NCI-H2107 treated with DMSO at 0.1 percent for 48 hours (cell line): ENCODE results near the gene NRXN3.

Source experiments
- DNase-seq: peaks from one replicate; lab custom pipeline; 2025; ENCODE audit not compliant: unreplicated experiment; lab: John Stamatoyannopoulos, UW

Gene NRXN3

DNA sequence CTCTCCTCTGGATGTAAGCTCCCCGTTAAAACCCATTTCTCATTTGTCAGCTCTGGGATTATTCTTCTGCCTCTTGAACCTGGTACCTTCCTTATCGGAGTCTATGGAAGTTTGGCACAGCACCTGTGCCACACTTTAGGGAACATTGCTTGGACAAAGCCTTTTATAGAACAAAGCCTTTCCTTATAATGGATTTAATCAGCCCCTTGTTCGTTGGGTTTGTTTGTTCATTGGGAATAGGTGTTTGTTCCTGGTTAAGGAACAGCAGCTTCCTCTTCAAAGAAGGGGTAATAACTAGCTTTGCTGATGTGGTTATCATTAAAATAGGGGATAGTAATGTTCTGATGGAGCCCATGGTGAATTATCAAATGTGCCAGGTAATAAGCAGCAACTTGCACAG lies 70.4 kb downstream of the NRXN3 start:
- peak; percentile 31 for DNase-seq

DNA sequence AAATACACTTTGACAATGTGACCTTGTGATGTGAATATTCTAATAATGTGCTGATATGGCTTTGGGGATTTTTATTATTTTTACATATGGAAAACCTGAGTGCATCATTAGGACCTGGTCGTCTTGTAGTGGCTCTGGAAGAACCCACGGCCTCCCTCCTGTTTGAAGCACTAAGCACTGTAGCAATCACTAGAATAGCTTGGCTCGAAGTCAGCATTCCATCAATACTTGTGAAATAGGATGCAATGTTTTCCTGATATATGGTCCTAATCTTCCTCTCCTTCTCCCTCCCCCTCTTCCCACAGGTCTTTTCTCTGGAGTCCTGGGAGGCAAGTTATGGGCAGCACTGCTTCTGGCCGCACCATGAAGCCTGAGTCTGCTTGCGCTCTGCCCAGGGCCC lies 71.9 kb downstream of the NRXN3 start:
- DNase-seq, result no peak

DNA sequence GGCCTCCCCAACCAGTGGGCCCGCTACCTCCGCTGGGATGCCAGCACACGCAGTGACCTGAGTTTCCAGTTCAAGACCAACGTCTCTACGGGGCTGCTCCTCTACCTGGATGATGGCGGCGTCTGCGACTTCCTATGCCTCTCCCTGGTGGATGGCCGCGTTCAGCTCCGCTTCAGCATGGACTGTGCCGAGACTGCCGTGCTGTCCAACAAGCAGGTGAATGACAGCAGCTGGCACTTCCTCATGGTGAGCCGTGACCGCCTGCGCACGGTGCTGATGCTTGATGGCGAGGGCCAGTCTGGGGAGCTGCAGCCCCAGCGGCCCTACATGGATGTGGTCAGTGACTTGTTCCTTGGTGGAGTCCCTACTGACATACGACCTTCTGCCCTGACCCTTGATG lies 73.0 kb downstream of the NRXN3 start:
- DNase-seq, result no peak

DNA sequence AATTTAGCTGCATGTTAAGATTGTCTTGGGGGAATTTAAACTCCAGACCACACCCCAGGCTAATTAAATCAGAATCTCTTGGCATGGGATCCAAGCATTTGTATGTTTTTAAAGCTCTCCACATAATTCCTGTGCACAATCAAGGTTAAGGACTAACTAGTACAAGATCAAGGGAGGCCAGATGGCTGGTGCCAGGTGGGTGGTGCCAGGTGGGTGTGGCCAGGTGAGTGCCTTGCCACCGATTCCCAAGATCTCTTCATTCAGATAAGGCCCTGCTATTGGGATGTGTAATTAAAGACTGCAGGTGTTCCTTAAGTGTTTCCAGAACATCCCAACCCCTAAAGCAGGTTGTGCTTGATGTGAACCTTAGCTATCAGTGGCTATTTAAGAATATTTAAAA lies 75.1 kb downstream of the NRXN3 start:
- peak; percentile 36 for DNase-seq

DNA sequence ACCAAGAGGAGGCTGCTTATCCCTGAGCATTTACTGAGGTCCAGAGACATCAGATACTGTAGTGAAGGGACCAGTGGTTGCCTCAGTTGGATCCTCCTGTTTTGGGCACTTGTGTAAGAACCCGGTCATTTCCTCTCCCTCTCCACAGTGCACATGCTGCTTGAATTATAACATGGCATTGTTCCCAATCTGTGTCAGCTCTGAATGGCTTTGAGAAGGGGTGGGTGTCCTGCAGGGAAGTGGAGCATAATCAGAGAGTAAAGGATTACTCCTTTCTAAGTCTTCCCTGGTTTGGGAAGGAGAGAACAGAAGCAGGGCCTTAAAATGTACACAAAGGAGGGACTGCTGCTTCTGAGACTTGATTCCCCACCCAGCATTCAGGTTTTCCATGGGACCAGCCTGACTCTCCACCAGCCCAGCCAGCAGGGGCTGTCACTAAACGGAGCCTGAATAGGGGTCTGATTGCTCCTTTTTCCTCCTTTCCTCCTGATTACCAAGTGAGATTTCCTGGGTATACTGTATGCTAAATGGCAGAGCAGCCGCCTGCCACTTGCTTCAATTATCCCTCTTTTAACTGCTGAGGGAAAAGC lies 78.4 kb downstream of the NRXN3 start:
- DNase-seq, result no peak

DNA sequence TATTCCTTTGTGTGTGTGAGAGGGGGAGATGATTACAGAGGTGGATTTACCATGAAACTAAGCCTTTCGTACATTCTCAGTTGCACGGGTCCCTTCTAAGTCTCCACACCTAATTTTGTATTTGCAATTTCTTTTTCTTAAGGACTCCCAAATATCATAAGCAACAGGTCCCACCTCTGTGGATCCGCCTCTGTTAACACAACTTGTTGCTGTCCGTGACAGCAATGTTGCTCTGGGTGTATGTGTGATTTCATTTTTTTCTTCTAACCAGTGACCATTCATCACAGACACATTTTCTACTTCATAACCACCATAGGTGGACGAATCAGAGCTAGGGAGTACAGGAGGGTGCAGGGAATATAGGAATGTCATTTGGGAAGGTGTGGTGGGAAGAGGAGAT lies 81.1 kb downstream of the NRXN3 start:
- DNase-seq, result no peak

DNA sequence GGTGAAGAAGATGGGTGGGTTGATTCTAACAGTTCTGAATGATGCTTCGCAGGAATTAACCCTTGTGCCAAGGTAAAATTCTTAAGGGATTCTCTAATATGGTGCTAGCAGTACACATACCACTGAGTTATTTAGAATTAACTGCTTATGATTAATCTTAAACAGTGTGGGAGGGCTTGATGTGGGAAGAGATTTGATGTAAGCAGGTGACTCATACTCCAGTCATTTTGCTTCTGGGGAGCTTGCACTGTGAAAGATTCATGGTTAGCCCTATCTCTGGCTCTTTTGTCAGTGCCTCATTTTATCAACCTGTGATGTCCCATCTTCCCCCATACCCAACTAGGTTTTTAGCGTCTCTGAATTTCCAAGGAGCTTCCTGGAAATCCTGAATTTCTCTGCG lies 83.8 kb downstream of the NRXN3 start:
- no peak for DNase-seq

DNA sequence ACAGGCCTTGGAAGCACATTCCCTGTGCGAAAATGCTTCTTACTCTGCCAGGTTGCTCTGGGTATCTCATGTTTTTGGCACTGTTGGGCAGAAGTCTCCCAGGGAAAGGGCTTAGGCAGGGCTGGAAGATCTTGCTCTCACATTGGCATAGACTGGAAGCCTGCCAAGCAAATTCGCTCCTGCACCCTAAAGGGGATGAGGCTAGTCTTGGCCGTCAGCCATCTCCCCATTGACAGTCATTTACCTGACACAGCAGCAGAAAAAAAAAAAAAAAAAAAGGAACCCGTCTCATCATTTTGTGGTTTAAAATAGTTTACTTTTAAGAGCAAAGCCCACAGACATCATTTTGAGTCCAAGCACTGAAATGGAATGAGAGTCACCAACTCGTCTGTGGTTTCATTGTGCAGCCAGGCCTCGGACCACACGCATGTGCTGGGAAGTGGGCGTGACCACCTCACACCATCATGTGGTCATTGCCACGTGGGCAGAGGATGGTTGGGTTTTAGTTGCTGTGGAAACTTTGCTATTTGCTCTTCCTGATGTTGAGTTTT lies 84.8 kb downstream of the NRXN3 start:
- peak; percentile 94 for DNase-seq

DNA sequence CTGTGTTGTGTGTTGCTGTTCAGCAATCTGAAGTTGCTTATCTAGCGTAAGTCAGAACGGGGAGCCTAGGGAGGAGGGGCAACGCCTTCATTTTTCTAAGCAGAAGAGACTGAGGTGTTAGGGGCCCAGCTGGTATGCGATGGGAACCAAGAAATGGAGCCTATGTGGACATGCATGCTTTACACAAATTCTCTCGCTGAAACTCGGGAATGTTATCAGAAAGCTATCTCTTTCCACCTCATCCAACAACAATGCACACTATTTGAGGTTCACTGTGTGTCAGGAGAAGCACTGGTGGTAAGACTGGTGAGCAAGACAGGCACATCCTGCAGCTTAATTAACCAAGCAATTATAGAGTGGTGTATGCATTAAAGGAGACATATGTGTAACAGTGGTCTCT lies 89.7 kb downstream of the NRXN3 start:
- DNase-seq, result no peak

DNA sequence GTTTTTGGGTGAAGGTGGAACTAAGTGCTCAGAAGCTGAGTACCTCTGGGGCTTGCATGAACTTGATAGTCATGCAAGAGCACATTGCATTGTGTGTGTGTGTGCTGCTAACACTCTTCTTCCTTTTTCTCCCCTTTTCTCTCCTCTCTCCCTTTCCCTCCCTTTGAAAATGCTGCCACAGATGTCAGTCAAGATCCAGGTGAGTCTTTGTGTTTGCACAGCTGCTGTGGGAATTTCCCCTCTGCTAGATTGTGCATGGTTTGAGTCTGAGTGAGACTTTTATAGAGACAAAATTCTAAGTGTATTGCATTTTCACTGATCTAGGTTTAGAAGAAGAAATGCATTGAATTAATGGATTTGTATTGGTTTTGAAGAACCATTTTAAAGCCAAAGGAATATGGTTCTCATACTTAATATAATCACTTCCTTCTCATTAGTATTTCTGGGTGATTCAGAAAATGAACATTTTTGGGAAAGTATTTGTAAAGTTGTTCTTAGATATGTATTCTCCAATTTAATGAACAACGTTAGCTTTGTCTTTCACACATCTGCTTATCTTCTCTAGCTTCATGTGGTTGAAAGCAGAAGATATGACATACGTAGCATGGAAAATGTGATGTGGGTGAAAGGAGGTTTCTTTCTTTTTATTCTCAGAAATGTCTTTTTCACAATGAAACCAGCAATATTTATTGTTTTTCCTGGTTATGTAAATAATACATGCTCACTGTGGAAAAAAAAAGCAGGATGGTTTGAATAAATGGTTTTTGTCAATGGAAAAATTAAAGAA lies 108.5 kb downstream of the NRXN3 start:
- DNase-seq, result peak; percentile 89

DNA sequence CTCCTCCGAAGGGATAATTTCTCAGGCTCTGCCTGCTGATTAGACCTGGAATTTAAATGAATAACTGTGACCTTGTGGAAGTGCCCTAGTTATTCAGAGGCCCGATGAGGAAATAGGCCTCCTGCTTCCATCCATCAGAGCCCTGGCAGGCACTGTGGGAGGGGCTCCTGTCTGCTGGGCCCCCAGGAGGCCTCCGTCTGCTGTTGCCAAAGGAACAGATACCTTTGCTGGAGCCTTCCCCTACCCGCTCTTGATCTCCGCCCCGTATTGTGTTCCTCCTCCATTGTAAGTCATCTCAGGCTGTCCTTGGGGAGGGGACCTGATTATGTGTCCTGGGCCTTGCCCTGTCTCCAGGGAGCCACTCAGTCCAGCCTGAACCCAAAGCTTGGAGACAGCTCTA lies 112.3 kb downstream of the NRXN3 start:
- no peak for DNase-seq

DNA sequence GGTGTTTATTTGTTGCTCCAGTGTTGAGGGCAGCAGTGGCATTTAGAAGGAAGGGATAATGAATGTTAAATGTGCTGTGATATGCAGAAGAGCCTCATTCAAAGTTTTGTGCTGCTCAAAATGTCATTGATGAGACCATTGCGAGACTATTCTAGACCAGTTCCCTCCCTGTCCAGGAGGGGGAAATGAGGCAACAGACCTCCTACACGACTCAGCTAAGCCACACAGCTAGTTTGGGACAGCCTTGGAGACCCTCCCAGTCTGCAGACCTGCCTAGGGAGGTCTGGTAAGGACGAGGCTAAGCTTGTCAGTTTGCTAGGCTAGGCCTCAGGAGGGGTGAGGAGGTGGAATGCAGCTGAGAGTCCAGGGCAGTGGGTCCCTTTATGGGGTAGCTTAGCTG lies 116.0 kb downstream of the NRXN3 start:
- no peak for DNase-seq

DNA sequence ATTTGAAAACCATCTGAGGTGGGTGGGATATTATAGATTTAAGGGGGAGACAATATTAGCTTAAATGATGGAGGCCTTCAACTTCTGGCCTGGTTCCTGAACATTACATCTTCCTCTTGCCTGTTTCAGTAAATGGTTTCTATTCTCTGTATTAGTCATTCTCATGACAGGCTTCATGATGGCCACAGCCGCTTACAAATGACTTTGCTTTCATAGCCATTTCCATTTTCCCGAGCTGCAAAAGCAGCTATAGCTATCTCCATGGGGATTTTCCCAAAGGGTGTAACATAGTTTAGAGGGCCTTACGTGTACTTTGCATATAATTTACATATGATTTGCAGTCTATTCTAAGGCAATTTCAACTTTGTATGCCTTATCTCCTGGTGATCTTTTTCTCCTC lies 121.8 kb downstream of the NRXN3 start:
- no peak for DNase-seq

DNA sequence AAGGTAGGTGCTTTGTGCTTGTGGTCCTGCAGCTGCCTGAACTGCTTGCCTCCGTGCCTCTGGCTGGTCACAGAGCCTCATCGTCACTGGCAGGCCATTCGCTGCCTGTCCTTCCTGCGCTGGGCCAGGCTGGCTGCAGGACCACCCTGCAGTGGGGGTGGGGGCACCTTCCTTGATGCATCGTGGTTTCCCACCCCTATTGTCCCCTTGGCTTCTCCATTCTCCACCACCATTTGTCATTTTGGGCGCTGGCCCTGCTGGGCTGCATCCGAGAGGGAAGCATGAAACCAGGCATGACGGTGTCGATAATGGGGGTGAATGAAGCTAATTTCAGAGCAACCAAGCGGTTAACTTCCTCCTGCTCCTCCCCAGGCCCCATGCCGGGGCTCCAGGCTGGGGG lies 127.7 kb downstream of the NRXN3 start:
- no peak for DNase-seq

DNA sequence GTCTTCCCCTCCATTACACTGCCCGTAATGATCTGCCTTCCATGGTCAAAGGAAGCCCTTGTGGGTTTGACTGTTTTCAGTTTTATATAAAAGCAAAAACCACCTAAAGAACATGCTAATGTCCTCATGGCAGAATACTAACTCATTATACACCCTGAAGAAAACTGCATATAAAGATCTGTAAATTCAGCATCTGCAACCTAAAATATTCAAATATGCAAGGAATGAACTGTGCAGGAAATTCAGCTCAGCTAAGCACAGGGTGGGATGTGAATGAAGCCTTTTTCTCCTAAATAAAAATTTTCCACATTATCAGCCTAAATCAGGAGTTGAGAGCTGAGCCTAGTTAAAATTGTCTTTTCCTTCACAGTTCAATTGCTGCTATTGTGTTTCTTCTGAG lies 128.1 kb downstream of the NRXN3 start:
- DNase-seq, result no peak

DNA sequence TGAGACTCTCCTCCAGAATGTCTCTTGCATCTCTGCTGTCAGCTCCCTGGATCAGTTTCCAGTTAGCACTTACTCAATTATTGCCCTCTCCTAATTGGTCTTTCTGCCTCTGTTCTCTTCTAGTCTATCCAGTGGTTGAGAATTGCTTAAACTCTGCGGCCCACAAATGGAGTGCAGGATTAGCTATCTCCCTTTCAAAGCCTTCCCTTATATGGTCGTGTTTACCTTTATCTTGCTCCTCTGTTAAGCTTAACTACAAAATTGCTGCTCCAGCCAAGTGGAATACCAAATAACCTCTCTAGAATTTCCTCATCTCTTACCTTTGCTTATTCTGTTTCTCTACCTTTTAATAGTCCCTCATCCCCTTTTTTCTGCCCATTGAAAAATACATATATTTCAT lies 132.7 kb downstream of the NRXN3 start:
- peak; percentile 75 for DNase-seq

DNA sequence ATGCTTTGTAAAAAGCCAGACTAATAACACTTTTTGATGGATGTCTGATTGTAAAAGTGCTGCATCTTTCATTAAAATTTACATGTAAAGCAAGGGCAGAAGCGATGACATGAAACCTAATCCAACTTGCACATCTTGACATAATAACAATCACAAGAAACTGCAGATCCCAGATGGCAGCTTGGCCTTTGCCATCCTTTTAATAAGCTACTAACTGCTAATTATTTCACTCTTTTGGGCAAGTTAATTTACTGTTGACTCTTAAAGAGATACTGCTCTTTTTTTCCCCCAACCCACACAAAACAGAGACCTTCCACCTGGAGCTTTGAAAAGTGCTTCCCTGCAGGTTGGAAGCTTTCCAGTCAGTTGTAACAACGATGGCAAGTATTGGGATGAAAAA lies 137.5 kb downstream of the NRXN3 start:
- no peak for DNase-seq

DNA sequence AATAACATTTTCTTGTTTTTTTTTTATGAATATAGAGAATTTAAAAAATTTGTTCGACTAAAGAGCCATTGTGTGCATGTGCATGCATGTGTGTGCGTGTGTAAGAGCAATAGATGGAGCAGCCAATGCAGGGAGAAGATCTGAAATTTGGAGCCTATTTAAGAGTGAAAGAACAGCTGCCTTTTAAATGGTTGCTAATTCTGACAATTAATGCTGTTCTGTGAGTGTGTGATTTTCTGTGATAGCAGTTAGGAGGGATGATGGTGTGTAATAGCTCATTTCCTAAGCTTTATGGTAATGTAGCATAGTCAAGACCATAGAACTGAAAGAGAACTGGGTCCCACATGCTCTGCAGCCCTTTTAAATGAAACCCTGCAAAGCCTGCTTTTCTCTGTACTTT lies 137.9 kb downstream of the NRXN3 start:
- DNase-seq, result no peak

DNA sequence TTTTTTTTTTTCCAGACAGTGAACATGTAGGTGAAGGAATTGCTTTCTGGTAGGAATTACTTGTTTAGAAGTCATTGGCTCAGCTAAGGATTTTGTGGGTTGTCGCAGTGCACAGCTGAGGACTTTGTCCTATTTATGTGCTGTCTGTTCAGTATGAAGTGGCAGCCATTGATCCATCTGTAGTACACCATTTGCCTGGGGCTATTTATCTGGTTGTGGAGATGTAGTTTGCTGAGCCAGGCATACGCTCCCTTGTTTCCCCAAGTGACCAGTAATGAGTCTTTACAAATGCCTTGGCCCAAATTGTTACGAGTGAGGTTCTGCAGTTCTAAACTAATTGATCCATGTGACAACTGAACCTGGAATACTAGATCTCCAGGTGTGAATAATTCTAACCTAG lies 140.1 kb downstream of the NRXN3 start:
- DNase-seq, result no peak

DNA sequence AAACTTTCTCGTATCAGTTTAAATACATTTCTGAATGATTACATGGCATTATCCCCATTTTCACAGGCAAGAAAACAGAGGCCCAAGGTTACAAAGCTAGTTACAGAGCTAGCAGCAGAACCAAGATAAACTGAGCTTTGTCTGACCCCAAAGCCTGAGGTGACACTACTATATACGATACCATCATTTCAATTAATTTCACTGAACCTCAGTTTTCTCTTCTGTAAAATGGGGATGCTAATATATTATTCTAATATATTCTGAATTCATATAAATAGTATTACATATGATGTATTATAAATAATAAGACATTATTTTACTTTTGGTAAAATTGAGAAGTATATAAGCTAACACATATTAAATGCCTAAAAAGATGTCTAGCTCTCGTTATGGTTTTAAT lies 143.3 kb downstream of the NRXN3 start:
- DNase-seq, result no peak

DNA sequence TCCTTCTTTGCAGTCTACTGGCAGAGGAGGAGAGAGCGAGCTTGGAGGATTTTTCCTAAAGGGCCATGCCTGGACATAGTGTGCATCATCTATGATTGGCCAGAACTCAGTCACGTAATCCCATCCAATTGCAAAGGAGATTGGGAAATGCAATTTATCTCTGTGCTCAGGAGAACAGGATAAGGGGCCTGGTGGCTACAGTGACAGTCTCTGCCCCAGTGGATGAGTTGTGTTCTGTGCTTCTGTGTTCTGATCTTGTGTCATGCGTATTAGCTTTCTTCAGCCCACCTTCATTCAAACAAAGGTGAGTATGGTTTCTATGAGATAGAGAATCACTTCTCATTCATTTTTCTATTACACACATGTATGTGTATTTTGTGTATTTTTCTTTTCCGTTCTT lies 144.3 kb downstream of the NRXN3 start:
- DNase-seq, result no peak

DNA sequence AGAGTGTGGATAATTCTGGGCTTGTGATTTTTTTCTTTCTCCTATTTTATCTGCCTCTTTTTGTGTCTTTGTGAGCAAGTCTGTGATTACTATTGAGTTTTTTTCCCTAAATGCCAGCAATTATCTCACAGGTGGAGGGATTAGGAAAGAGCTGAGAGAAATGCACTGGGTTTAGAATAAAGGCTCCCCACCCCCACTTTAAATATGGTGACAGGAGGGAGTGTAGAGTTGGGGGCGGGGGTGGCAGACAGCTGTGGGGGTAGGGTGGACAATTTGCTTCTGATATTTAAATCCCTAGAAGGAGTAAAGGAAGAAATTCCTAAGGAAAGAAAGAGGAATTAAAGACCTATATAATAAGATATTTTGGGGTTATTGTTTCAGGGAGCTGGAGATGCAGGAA lies 145.9 kb downstream of the NRXN3 start:
- DNase-seq, result no peak

DNA sequence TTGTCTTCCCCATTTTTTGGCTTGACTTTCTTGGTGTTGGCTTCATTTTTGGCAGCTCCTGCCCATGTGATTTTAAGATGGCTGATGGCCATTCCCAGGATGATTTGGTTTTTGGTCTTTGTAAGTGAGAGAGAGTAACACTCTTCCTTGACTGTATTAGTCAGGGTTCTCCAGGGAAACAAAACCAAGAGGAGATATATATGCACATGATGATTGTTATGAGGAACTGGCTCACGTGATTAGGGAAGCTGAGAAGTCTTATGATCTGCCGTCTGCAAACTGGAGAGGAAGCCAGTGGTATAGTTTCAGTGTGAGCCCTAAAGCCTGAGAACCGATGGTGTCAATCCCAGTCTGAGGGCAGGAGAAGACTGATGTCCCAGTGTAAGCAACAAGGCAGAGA lies 146.6 kb downstream of the NRXN3 start:
- DNase-seq, result no peak
